Measurements from ENCODE around the gene ATP6V0E2.

The ATP6V0E2 gene

GRCh38 chr7:149833495-149834130 lies 40.2 kb upstream of the ATP6V0E2 start:
- no peak for DNase-seq (ENCODE audit: low read depth)
- no peak for TF ChIP-seq CTCF (IDR thresholded peaks at IDR 0.05; ENCODE audit: low read depth, low read length, missing control alignments)
- no peak overlapping the region for H3K4me3 ChIP-seq (ENCODE audit: low read depth, low read length)
- in situ Hi-C loops (cut with HindIII; ENCODE audit: low sequenced_read_pairs), result no loop called here

- in situ Hi-C loops (cut with HindIII; ENCODE audit: low sequenced_read_pairs), result no loop called here
- no peak for TF ChIP-seq CTCF (IDR thresholded peaks at IDR 0.05; ENCODE audit: low read depth, low read length, missing control alignments)
- DNase-seq (ENCODE audit: low read depth), result no peak
- no peak overlapping the region for H3K4me3 ChIP-seq (ENCODE audit: low read depth, low read length)
Observed at GRCh38 chr7:149834601-149835000, 39.2 kb upstream of the ATP6V0E2 start.

GRCh38 chr7:149836434-149836833 lies 37.3 kb upstream of the ATP6V0E2 start:
- in situ Hi-C loops (cut with HindIII; ENCODE audit: low sequenced_read_pairs), result no loop called here
- TF ChIP-seq CTCF (IDR thresholded peaks at IDR 0.05; ENCODE audit: low read depth, low read length, missing control alignments), result no peak
- DNase-seq (ENCODE audit: low read depth), result no peak
- H3K4me3 ChIP-seq (ENCODE audit: low read depth, low read length), result no peak overlapping the region

- H3K4me3 ChIP-seq (ENCODE audit: low read depth, low read length), result peak overlapping the region; percentile 83
- TF ChIP-seq CTCF (IDR thresholded peaks at IDR 0.05; ENCODE audit: low read depth, low read length, missing control alignments), result no peak
- DNase-seq (ENCODE audit: low read depth), result no peak
- in situ Hi-C loops (cut with HindIII; ENCODE audit: low sequenced_read_pairs), result no loop called here
Observed at GRCh38 chr7:149837564-149838223, 36.1 kb upstream of the ATP6V0E2 start.

GRCh38 chr7:149838224-149838991 lies 35.4 kb upstream of the ATP6V0E2 start, which contains the start of gene ZNF862:
Gene ZNF862, plus strand, starts transcription at chr7:149838375. Its CDS starts 237 bp downstream, at chr7:149838612.
- peak; percentile 5 for TF ChIP-seq CTCF (IDR thresholded peaks at IDR 0.05; ENCODE audit: low read depth, low read length, missing control alignments)
- DNase-seq (ENCODE audit: low read depth), result peak; percentile 92
- in situ Hi-C loops (cut with HindIII; ENCODE audit: low sequenced_read_pairs), result no loop called here

GRCh38 chr7:149838992-149839408 lies 34.8 kb upstream of the ATP6V0E2 start:
- no peak for TF ChIP-seq CTCF (IDR thresholded peaks at IDR 0.05; ENCODE audit: low read depth, low read length, missing control alignments)
- in situ Hi-C loops (cut with HindIII; ENCODE audit: low sequenced_read_pairs), result no loop called here
- H3K4me3 ChIP-seq (ENCODE audit: low read depth, low read length), result peak overlapping the region; percentile 83
- no peak for DNase-seq (ENCODE audit: low read depth)

More at GRCh38 chr7:149838224-149838991, 35.4 kb upstream of the ATP6V0E2 start, which contains the start of gene ZNF862:
- H3K4me3 ChIP-seq (ENCODE audit: low read depth, low read length), result peak within 1 kb of the TSS; percentile 83
